GM18498 (cell line): Measurements from ENCODE around the gene UBTD2.
"Not testable (repeated sequence)": the region's sequence is repeated elsewhere in the genome, so short reads cannot be mapped to it uniquely, and the experiment has no call there.

Source experiments
- ATAC-seq: cut with Tn5 transposase; IDR thresholded peaks from one replicate; pipeline ENCODE4 v1.9.1; 2021; ENCODE audit warnings: mild to moderate bottlenecking, moderate library complexity; ENCODE audit not compliant: unreplicated experiment

UBTD2 gene

DNA sequence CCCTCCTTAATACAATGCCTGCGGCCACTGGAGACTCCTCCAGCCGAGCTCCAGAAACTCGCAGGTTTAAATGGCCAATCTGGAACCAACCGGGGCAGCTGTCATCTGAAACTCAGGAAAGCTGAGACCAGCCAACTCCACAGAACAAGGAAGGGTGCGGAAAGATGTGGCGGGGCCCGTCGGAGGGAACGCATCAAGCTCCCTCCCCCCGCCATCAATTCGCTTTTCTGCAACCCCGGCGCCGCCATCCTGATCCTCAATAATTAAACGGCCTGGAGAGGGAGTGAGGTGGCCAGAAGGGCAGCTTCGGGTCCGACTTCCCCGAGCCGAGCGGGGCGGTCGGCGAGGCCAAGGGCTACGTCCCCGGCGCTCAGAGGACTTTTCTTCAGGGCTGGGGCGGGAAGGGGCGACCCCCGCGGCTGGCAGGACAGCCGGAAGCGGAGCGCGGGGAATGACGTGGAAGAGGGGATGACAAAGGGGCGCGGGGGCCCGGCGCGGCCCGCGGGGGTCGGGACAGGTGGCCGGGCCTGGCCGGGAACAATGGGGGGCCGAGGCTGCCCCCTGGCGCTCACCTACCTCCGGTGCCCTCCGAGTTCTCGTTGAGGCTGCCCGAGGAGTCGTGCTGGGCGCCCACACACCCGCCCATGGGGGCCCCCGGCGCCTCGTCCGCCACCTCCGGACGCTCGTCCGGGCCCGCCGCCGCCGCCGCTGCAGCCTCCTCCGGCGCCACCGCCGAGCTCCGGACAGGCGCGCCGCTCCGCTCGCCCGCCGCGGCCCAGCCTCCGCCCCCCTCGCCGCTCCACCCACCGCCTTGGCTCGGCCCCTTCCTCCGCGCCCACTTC lies at the start of gene UBTD2:
Gene UBTD2 (minus strand): TSS at position 745 of the 842 bp plus-strand sequence. CDS start 99 bp downstream, at position 646.
- ATAC-seq: peak; percentile 93

DNA sequence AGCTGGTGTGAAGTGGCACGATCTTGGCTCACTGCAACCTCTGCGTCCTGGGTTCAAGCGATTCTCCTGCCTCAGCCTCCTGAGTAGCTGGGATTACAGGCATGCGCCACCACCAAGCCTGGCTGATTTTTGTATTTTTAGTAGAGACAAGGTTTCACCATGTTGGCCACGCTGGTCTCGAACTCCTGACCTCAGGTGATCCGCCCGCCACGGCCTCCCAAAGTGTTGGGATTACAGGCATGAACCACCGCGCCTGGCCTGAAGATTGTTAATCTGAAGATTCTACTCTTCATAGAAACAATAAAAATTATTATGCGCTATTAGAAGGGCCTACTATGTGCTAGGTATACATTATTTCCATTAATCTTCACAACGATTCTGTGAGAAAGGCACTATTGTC lies 43.3 kb upstream of the UBTD2 start:
- not testable (repeated sequence) for ATAC-seq

- ATAC-seq: no peak
These were observed 41.9 kb upstream of the UBTD2 start for GRCh38 chr5:172325452-172325851.

GRCh38 chr5:172322028-172322965 lies 38.7 kb upstream of the UBTD2 start:
- ATAC-seq: peak; percentile 80

GRCh38 chr5:172321593-172321992 lies 38.0 kb upstream of the UBTD2 start:
- ATAC-seq: peak; percentile 30

GRCh38 chr5:172319708-172320441 lies 36.3 kb upstream of the UBTD2 start:
- no peak for ATAC-seq

DNA sequence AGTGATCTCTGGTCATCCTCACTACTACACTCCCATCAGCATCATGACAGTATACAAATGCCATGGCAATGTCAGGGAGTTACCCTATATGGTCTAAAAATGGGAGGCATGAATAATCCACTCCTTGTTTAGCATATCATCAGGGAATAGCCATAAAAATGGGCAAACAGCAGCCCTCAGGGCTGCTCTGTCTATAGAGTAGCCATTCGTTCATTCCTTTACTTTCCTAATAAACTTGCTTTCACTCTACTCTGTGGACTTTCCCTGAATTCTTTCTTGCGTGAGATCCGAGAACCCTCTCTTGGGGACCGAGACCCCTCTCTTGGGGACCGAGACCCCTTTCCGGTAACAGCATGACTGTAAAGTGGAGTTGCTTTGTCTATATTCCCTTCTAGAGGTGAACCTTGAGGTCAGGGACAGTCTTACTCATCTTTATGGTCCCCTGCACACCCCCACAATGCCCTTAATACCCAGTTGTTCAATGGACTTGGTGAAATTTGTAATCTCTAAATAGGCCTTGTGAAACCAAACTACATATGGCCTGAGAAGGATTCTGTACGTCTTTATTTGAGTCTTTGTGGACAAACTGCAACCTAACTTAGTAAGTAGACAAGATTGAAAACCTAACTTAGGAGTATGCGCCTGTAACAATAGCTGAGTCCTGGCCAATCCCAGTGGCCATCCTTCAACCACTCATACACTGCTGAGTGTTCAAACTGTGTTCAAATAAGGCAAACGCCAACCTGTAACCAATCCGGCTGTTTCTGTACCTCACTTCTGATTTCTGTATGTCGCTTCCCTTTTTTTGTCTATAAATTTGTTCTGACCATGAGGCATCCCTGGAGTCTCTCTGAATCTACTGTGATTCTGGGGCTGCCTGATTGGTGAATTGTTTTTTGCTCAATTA lies 32.3 kb upstream of the UBTD2 start:
- ATAC-seq: no peak

DNA sequence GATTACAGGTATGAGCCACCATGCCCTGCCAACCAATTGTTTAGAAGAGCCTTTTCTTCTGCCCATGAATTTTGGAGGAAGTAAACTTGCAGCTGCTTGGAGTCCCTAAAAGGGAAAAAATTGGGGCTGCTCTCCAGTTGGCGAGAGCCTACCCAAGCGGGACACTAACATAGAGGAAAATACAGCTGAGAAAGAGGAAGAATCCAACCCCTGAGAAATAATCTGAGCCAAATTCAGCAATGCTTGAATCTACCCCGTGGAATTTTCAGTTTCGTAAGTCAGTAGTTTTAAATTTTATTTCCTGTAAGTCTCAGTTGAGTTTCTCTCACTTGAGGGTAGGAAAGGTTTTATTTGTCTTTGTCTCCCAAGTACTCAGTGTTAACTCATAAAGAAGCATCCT lies 30.4 kb upstream of the UBTD2 start:
- no peak for ATAC-seq

GRCh38 chr5:172312286-172312685 lies 28.7 kb upstream of the UBTD2 start:
- no peak for ATAC-seq

- no peak for ATAC-seq
These were observed 28.0 kb upstream of the UBTD2 start for GRCh38 chr5:172311605-172312004.

GRCh38 chr5:172311026-172311425 lies 27.5 kb upstream of the UBTD2 start:
- ATAC-seq: no peak

DNA sequence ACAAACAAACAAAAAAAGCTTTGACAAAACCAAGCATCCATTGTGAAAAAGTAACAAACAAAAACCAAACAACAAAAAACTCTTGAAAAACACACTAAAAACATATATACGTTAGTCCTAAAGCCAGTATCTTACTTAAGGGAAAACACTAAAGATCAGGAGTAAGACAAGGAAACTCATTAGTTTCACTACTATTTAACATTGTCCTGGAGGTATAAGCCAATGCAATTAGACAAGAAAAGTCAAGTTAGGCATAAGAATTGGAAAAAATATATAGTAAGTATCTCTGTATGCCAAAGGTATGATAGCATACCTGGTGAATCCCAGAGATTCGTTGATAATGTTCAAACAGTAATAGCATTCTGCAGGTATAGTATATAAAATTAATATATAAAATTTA lies 21.8 kb upstream of the UBTD2 start:
- ATAC-seq: no peak

DNA sequence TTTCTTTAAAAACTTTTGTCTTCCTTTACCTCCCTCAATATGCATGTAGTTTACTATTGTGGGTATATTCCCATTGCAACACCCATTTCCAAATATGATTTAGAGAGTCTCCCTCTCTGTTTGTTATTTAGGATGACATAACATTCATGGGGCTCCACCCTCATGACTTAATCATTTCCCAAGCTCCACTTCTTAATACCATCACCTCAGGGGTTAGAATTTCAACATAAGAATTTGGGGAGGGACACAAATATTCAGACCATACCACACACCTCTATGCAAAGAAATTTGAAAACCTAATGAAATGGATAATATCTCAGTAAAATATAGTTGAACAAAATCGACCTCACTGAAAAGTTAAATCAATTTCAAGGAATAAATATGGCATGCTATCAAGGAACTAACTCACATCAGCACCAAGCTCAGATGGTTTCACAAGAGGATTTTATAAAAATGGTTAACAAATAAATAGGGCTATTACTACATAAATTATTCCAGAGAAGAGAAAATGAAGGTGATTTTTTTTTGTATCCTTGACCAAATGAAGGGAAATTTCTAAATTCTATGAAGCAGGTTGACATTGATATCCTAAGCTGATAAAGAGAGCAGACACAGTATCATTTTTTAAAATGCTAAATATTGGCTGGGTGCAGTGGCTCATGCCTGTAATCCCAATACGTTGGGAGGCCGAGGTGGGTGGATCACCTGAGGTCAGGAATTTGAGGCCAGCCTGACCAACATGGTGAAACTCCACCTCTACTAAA lies 20.2 kb upstream of the UBTD2 start:
- ATAC-seq: no peak

DNA sequence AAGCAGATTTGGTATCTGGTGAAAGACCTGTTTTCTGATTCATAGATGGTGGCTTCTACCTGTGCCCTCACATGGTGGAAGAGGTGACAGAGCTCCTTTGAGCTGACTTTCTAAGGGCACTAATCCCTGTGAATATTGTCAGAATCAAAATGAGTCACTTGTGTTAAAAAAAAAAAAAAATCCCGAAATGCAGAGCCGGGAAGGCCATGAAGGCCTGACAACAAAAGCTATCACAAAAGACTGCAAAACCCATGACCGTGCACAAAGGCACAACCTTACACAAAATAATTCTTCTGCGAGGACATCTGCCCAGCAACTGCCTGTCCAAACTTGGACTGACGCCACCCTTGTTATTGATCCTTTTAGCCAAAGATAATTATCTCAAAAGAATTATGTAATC lies 19.6 kb upstream of the UBTD2 start:
- ATAC-seq: no peak

GRCh38 chr5:172302047-172302710 lies 18.6 kb upstream of the UBTD2 start:
- ATAC-seq: no peak

GRCh38 chr5:172299916-172300439 lies 16.4 kb upstream of the UBTD2 start:
- no peak for ATAC-seq

DNA sequence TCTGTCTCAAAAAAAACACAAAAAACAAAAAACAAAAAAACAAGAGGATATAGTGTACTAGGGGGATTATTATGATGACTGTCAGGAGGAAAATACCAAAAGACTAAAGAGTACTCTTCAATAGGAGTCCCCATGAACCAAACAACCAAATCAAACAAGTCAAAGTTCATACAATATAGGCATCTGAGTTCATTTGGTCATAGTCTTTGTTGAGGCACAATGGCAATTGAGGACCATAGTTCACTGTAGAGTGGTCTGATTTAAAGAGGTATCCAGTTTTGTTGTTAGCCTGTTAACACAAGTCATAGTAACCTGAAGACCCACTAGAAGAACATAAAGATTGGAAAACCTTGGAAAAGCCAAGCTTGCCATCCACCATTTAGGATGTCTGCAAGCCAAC lies 11.3 kb upstream of the UBTD2 start:
- ATAC-seq: no peak

DNA sequence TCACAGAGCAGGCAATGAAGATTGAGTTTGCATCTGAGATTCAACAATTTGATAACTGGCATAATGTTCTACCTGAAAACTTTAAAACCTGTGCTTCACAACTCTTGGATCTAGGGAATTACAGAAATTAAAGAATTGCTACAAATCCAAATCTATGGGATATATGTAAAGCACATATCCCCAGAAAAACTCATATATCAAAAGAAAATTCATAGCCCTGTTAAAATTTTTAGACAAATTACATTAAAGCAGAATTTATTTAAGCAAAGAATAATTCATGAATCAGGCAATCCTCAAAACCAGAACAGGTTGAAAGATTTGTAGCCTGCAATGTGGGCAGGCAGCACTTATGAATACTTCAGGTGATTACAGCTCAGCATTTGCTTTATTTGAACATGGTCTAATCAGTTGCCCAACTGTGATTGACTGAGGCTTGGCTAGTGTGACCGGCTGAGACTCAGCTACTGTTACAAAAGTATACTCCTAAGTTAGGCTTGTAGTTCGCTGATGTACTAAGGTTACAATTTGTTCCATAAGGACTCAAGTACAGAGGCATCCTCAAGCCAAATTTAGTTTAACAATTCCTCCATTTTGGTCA lies 10.3 kb upstream of the UBTD2 start:
- no peak for ATAC-seq
